PC-9 (cell line): ENCODE results near the gene PHACTR4. TPM values are rescaled to one million over a fixed set of nuclear protein-coding genes. Genes with fewer than 3 reads are reported as not detected.

Experiments
- BruUV-seq: library from RNA; stranded (reverse); fragments of 400-500 nt; replicated peaks from 2 replicates; lab custom pipeline; 2021; lab: Mats Ljungman, UMichigan
- CTCF ChIA-PET: fragments of 300-600 bp; sonication (Branson Sonifier 250); formaldehyde crosslinking; loops from one replicate; lab custom pipeline; 2022; ENCODE audit warnings: antibody characterized with exemption; lab: Charles Lee
- POLR2A ChIA-PET: fragments of 300-600 bp; sonication (Branson Sonifier 250); formaldehyde crosslinking; loops from one replicate; lab custom pipeline; 2022; ENCODE audit warnings: antibody characterized with exemption; ENCODE audit not compliant: unreplicated experiment; lab: Charles Lee
- DNase-seq, 2 experiments: peaks; one replicate each; pipeline versions ENCODE4 v3.0.0 to v3.0.0-alpha.2; 2015 to 2022; ENCODE audit warnings: mixed read lengths in 1 of 2
- H2AFZ ChIP-seq: fragments of 200-600 bp; sonication (generic); 2 replicates; pipeline ENCODE4 v1.8.1; 2017; ENCODE audit warnings: antibody characterized with exemption
- H3F3A ChIP-seq: fragments of 200-600 bp; sonication (generic); 2 replicates; pipeline ENCODE4 v1.8.1; 2017; ENCODE audit warnings: antibody characterized with exemption, mild to moderate bottlenecking, low read depth; ENCODE audit not compliant: insufficient read depth
- H3K27ac ChIP-seq: fragments of 200-600 bp; sonication (generic); 2 replicates; pipeline ENCODE4 v1.6.1; 2016; ENCODE audit warnings: mixed run types
- H3K27me3 ChIP-seq: fragments of 200-600 bp; sonication (generic); 2 replicates; pipeline ENCODE4 v1.6.1; 2016; ENCODE audit warnings: low read depth, mixed run types; ENCODE audit not compliant: insufficient read depth
- H3K36me3 ChIP-seq: fragments of 200-600 bp; sonication (generic); 2 replicates; pipeline ENCODE4 v1.6.1; 2016; ENCODE audit warnings: low read depth, mixed run types
- H3K4me1 ChIP-seq: fragments of 200-600 bp; sonication (generic); replicated peaks from 2 replicates; pipeline ENCODE4 v1.6.1; 2016; ENCODE audit warnings: mixed run types; ENCODE audit not compliant: insufficient read depth
- H3K4me2 ChIP-seq: fragments of 200-600 bp; sonication (generic); 2 replicates; pipeline ENCODE4 v1.6.1; 2017; ENCODE audit warnings: mixed run types
- H3K4me3 ChIP-seq: fragments of 200-600 bp; sonication (generic); 2 replicates; pipeline ENCODE4 v1.6.1; 2016; ENCODE audit warnings: mixed run types
- H3K79me2 ChIP-seq: fragments of 200-600 bp; sonication (generic); 2 replicates; pipeline ENCODE4 v1.6.1; 2017; ENCODE audit warnings: low read depth, mixed run types
- H3K9me2 ChIP-seq: fragments of 200-600 bp; sonication (generic); 2 replicates; pipeline ENCODE4 v1.8.1; 2017; ENCODE audit warnings: mild to moderate bottlenecking; ENCODE audit not compliant: insufficient read depth
- H3K9me3 ChIP-seq: fragments of 200-600 bp; sonication (generic); 2 replicates; pipeline ENCODE4 v1.8.1; 2016; ENCODE audit warnings: low read depth; ENCODE audit not compliant: insufficient read depth
- H4K20me1 ChIP-seq: fragments of 200-600 bp; sonication (generic); 2 replicates; pipeline ENCODE4 v1.8.1; 2017; ENCODE audit not compliant: insufficient read depth
- CTCF ChIP-seq: fragments of 200-600 bp; sonication (generic); conservative IDR thresholded peaks from 2 replicates; pipeline ENCODE4 v1.6.1; 2017; ENCODE audit warnings: mixed run types, antibody characterized with exemption, mild to moderate bottlenecking, moderate library complexity
- EZH2 ChIP-seq: fragments of 200-600 bp; sonication (generic); IDR thresholded peaks from 2 replicates; pipeline ENCODE4 v1.8.0; 2017; ENCODE audit warnings: antibody characterized with exemption, low read depth
- intact Hi-C: fragments of 100-400 bp; cut with micrococcal nuclease; formaldehyde crosslinking; loops from one replicate; pipeline ENCODE4 v1.10.0; 2022; ENCODE audit not compliant: unreplicated experiment
- total RNA-seq: library from RNA; stranded (reverse); gene quantifications from 2 replicates; pipeline ENCODE4 v1.2.3, GENCODE V29; 2021

Gene PHACTR4
- total RNA-seq, 1 experiment from 2014 or later: 45.1 TPM

- DNase-seq: no peak
- no peaks in the 10 kb centered on the region for H3K4me1 ChIP-seq
- no peak overlapping the region for H3K4me2 ChIP-seq
- no peak overlapping the region for H3K27ac ChIP-seq
- no peaks in the 10 kb centered on the region for H3K79me2 ChIP-seq
- BruUV-seq: no TSS peak
- no peaks in the 10 kb centered on the region for H3K27me3 ChIP-seq
- H3K36me3 ChIP-seq: no peaks in the 10 kb centered on the region
- no peak overlapping the region for H2AFZ ChIP-seq
- ChIA-PET CTCF (no interaction called here), POLR2A (no interaction called here)
- TF ChIP-seq EZH2 (no peak), CTCF (no peak)
- H3K9me3 ChIP-seq: no peaks in the 10 kb centered on the region
- H3K9me2 ChIP-seq: no peaks in the 10 kb centered on the region
- H3K4me3 ChIP-seq: no peak overlapping the region
- no peaks in the 10 kb centered on the region for H4K20me1 ChIP-seq
- H3F3A ChIP-seq: 0 out of 2 replicates have a peak, but pooled peaks cover 2% of the 10 kb centered on the region
- intact Hi-C loops: no loop called here
Observed at GRCh38 chr1:28545246-28545628, 175.7 kb downstream of the PHACTR4 start.

- Histone ChIP-seq H3K27me3 (no peaks in the 10 kb centered on the region), H2AFZ (no peak overlapping the region), H3K4me1 (no peaks in the 10 kb centered on the region; the same call in 1 of the 2 replicates), H4K20me1 (no peaks in the 10 kb centered on the region), H3K4me3 (no peak overlapping the region), H3F3A (no peaks in the 10 kb centered on the region; the same call in 1 of the 2 replicates), H3K9me2 (no peaks in the 10 kb centered on the region), H3K36me3 (no peaks in the 10 kb centered on the region), H3K79me2 (no peaks in the 10 kb centered on the region), H3K9me3 (no peaks in the 10 kb centered on the region), H3K27ac (no peak overlapping the region), H3K4me2 (no peak overlapping the region)
- ChIA-PET POLR2A (no interaction called here), CTCF (no interaction called here)
- BruUV-seq: no TSS peak
- no peak for TF ChIP-seq EZH2
- TF ChIP-seq CTCF: no peak
- DNase-seq: no peak
- intact Hi-C loops: no loop called here
Observed at GRCh38 chr1:28548318-28548717, 178.8 kb downstream of the PHACTR4 start.

Other genes with a start within 250 kb of the PHACTR4 start
- gene PTAFR, start 193.1 kb upstream of the PHACTR4 start, total RNA-seq: 7.6 and 12.2 TPM in 2 replicates
- 48.4 and 61.4 TPM in 2 replicates for gene DNAJC8, start 136.7 kb upstream of the PHACTR4 start, total RNA-seq
- 125 and 146 TPM in 2 replicates for gene ATP5IF1, start 133.6 kb upstream of the PHACTR4 start, total RNA-seq
- 10.3 and 12.2 TPM in 2 replicates for gene SESN2, start 110.2 kb upstream of the PHACTR4 start, total RNA-seq
- 18.9 and 21.9 TPM in 2 replicates for gene MED18, start 40.7 kb upstream of the PHACTR4 start, total RNA-seq
- 134 and 156 TPM in 2 replicates for gene RCC1, start 136.3 kb downstream of the PHACTR4 start, total RNA-seq
- gene TRNAU1AP, start 183.3 kb downstream of the PHACTR4 start, total RNA-seq: 31.7 and 43.0 TPM in 2 replicates
- gene RAB42, start 222.5 kb downstream of the PHACTR4 start, total RNA-seq: 7.6 and 13.2 TPM in 2 replicates